22Rv1 (cell line): ENCODE results near the gene APBA1.

Source experiments
- ZFX ChIP-seq: fragments of 450-650 bp; IDR thresholded peaks from 2 replicates; pipeline ENCODE4 v1.6.1; 2017; ENCODE audit warnings: antibody characterized with exemption, borderline replicate concordance
- TF ChIP-seq, protein P1 (sequence below): fragments of 450-650 bp; IDR thresholded peaks from 2 replicates; pipeline ENCODE4 v1.5.1; 2017; ENCODE audit warnings: mild to moderate bottlenecking

DNA sequence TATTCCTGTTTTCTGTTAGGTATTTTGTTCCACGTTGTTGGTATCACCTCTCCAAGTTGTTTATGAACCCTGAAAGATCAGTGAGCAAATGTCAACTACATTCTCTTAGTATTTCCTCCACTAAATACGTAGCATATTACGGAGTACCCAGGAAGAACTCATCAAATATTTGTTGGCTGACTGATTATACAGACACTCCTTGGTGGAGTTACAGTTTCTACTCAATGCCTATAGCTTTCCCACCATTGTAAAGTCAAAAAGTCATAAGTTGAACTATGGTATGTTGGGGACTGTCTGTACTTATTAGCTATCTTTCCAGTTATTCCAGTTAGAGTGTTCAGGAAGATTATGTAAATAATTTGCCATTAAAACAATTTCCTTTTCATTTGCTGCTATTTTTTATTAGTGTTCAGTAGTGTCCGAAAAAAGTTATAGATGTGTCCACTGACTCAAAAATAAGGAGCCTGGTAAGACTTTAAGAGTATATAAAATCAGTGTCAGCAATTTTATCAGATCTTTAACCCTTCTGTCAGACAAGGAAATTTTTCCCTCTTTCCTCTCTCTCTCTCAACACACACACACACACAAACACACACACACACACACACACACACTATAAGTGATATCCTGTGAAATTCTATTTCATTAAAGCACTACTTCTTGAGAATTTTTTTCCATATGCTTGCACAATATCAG, 6.8 kb upstream of the APBA1 start:
- TF ChIP-seq, protein P1, sequence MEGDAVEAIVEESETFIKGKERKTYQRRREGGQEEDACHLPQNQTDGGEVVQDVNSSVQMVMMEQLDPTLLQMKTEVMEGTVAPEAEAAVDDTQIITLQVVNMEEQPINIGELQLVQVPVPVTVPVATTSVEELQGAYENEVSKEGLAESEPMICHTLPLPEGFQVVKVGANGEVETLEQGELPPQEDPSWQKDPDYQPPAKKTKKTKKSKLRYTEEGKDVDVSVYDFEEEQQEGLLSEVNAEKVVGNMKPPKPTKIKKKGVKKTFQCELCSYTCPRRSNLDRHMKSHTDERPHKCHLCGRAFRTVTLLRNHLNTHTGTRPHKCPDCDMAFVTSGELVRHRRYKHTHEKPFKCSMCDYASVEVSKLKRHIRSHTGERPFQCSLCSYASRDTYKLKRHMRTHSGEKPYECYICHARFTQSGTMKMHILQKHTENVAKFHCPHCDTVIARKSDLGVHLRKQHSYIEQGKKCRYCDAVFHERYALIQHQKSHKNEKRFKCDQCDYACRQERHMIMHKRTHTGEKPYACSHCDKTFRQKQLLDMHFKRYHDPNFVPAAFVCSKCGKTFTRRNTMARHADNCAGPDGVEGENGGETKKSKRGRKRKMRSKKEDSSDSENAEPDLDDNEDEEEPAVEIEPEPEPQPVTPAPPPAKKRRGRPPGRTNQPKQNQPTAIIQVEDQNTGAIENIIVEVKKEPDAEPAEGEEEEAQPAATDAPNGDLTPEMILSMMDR: no peak
- TF ChIP-seq ZFX: no peak
